HEK293 (cell line): ENCODE results near the gene ATG2A.

ENCODE experiments used
- CTCF ChIA-PET: fragments of 350-600 bp; formaldehyde crosslinking; extraction: SDS; loops from one replicate; lab custom pipeline; 2021; ENCODE audit warnings: antibody characterized with exemption; lab: Yijun Ruan, JAX
- POLR2A ChIA-PET: fragments of 300-600 bp; formaldehyde crosslinking; extraction: SDS; loops from one replicate; lab custom pipeline; 2020; ENCODE audit warnings: antibody characterized with exemption, inconsistent platforms; lab: Yijun Ruan, JAX
- H3K27ac ChIP-seq: fragments of 200-500 bp; sonication (Bioruptor generic); 2 replicates; pipeline ENCODE4 v1.5.1; 2014; ENCODE audit warnings: low read depth, low read length, control low read depth, inconsistent platforms; ENCODE audit errors: extremely low read depth
- H3K36me3 ChIP-seq, 2 experiments: fragments of 200-500 bp in 1 of 2; sonication (Bioruptor generic) in 1 of 2; 1 replicate in 1 of 2; 2 replicates in 1 of 2; pipeline ENCODE4 v1.5.1; 2014 to 2017; ENCODE audit warnings: inconsistent platforms in 2 of 2, low read length in 2 of 2; ENCODE audit not compliant: control insufficient read depth in 2 of 2, insufficient read depth in 1 of 2
- H3K4me1 ChIP-seq: fragments of 200-500 bp; sonication (Bioruptor generic); 2 replicates; pipeline ENCODE4 v1.5.1; 2014; ENCODE audit warnings: mild to moderate bottlenecking, low read length, inconsistent platforms; ENCODE audit not compliant: control insufficient read depth, insufficient read depth
- H3K4me3 ChIP-seq: 2 replicates; pipeline ENCODE4 v1.5.1; 2011; ENCODE audit warnings: low read depth, mild to moderate bottlenecking, control low read depth, low read length, moderate library complexity
- H3K9me3 ChIP-seq: fragments of 200-500 bp; sonication (Bioruptor generic); 2 replicates; pipeline ENCODE4 v1.5.1; 2014; ENCODE audit warnings: low read depth, low read length, inconsistent platforms; ENCODE audit not compliant: control insufficient read depth, insufficient read depth
- BCL11B ChIP-seq: fragments of 450-650 bp; formaldehyde crosslinking; IDR thresholded peaks from 2 replicates; pipeline ENCODE4 v1.5.1; 2016; ENCODE audit warnings: low read depth, missing biosample characterization, missing genetic modification characterization
- EGR2 ChIP-seq: fragments of 450-650 bp; formaldehyde crosslinking; IDR thresholded peaks from 2 replicates; pipeline ENCODE4 v1.5.1; 2016; ENCODE audit warnings: low read depth, missing biosample characterization, missing genetic modification characterization
- ELK4 ChIP-seq: IDR thresholded peaks from 2 replicates; pipeline ENCODE4 v1.6.1; 2011; ENCODE audit warnings: mild to moderate bottlenecking, low read depth, low read length, borderline replicate concordance
- GLIS1 ChIP-seq: fragments of 450-650 bp; formaldehyde crosslinking; IDR thresholded peaks from 2 replicates; pipeline ENCODE4 v1.5.1; 2016; ENCODE audit warnings: missing biosample characterization, missing genetic modification characterization
- HOXD13 ChIP-seq: sonication (generic); formaldehyde crosslinking; IDR thresholded peaks from 2 replicates; pipeline ENCODE4 v1.8.0; 2022; ENCODE audit warnings: missing genetic modification reagents, borderline replicate concordance
- KLF8 ChIP-seq: fragments of 450-650 bp; formaldehyde crosslinking; IDR thresholded peaks from 2 replicates; pipeline ENCODE4 v1.5.1; 2016; ENCODE audit warnings: missing biosample characterization, missing genetic modification characterization
- PRDM4 ChIP-seq: fragments of 450-650 bp; formaldehyde crosslinking; IDR thresholded peaks from 2 replicates; pipeline ENCODE4 v1.5.1; 2017; ENCODE audit warnings: missing biosample characterization, missing genetic modification characterization
- TSHZ1 ChIP-seq: fragments of 450-650 bp; formaldehyde crosslinking; IDR thresholded peaks from 2 replicates; pipeline ENCODE4 v1.5.1; 2016; ENCODE audit warnings: missing biosample characterization, missing genetic modification characterization, borderline replicate concordance
- ZBTB26 ChIP-seq: fragments of 450-650 bp; formaldehyde crosslinking; optimal IDR thresholded peaks from 2 replicates; pipeline ENCODE3; 2016; ENCODE audit warnings: missing biosample characterization, mild to moderate bottlenecking, missing genetic modification characterization
- ZBTB6 ChIP-seq: fragments of 450-650 bp; formaldehyde crosslinking; IDR thresholded peaks from 2 replicates; pipeline ENCODE4 v1.5.1; 2017; ENCODE audit warnings: missing biosample characterization, missing genetic modification characterization
- ZNF146 ChIP-seq: fragments of 450-650 bp; formaldehyde crosslinking; IDR thresholded peaks from 2 replicates; pipeline ENCODE4 v1.5.1; 2016; ENCODE audit warnings: missing biosample characterization, missing genetic modification characterization
- ZNF155 ChIP-seq: fragments of 450-650 bp; formaldehyde crosslinking; IDR thresholded peaks from 2 replicates; pipeline ENCODE4 v1.5.1; 2016; ENCODE audit warnings: missing biosample characterization, missing genetic modification characterization
- ZNF16 ChIP-seq: fragments of 450-650 bp; formaldehyde crosslinking; IDR thresholded peaks from 2 replicates; pipeline ENCODE4 v1.5.1; 2016; ENCODE audit warnings: low read depth, missing biosample characterization, missing genetic modification characterization
- ZNF2 ChIP-seq: fragments of 450-650 bp; formaldehyde crosslinking; IDR thresholded peaks from 2 replicates; pipeline ENCODE4 v1.5.1; 2016; ENCODE audit warnings: missing biosample characterization, missing genetic modification characterization
- ZNF292 ChIP-seq: fragments of 450-650 bp; formaldehyde crosslinking; IDR thresholded peaks from 2 replicates; pipeline ENCODE4 v1.5.1; 2016; ENCODE audit warnings: low read depth, missing biosample characterization, missing genetic modification characterization, borderline replicate concordance
- ZNF394 ChIP-seq: fragments of 450-650 bp; formaldehyde crosslinking; IDR thresholded peaks from 2 replicates; pipeline ENCODE4 v1.5.1; 2016; ENCODE audit warnings: missing biosample characterization, missing genetic modification characterization, mild to moderate bottlenecking, moderate library complexity, borderline replicate concordance
- ZNF623 ChIP-seq: fragments of 450-650 bp; formaldehyde crosslinking; IDR thresholded peaks from 2 replicates; pipeline ENCODE4 v1.5.1; 2016; ENCODE audit warnings: missing biosample characterization, missing genetic modification characterization
- ZSCAN18 ChIP-seq: fragments of 450-650 bp; formaldehyde crosslinking; IDR thresholded peaks from 2 replicates; pipeline ENCODE4 v1.5.1; 2016; ENCODE audit warnings: missing biosample characterization, missing genetic modification characterization
- ZSCAN23 ChIP-seq: fragments of 450-650 bp; formaldehyde crosslinking; IDR thresholded peaks from 2 replicates; pipeline ENCODE4 v1.5.1; 2016; ENCODE audit warnings: missing biosample characterization, missing genetic modification characterization

The ATG2A gene

GRCh38 chr11:64885367-64886286 is 31.4 kb downstream of the ATG2A start (continued):
- TF ChIP-seq TSHZ1 = no peak
- TF ChIP-seq GLIS1 (tag by site-specific recombination) = peak; percentile 53; the same call in 1 of the 2 replicates

GRCh38 chr11:64884019-64884418 is 33.0 kb downstream of the ATG2A start:
- TF ChIP-seq EGR2 (tag by site-specific recombination) (no peak), ZBTB26 (tag by site-specific recombination) (no peak), ZBTB6 (tag by site-specific recombination) (no peak), KLF8 (tag by site-specific recombination) (no peak), ZNF292 (tag by site-specific recombination) (no peak), ZNF394 (no peak), ZNF623 (tag by site-specific recombination) (no peak), ZNF155 (no peak), ZSCAN23 (tag by site-specific recombination) (no peak), ZNF16 (tag by site-specific recombination) (no peak), ZSCAN18 (tag by site-specific recombination) (no peak), PRDM4 (tag by site-specific recombination) (no peak), HOXD13 (CRISPR knock-in tag) (no peak), ZNF2 (tag by site-specific recombination) (no peak), ZNF146 (tag by site-specific recombination) (no peak), BCL11B (no peak), ELK4 (no peak), TSHZ1 (no peak)
- Histone ChIP-seq H3K27ac (no peak overlapping the region), H3K4me3 (no peak overlapping the region), H3K9me3 (no peaks in the 10 kb centered on the region), H3K4me1 (no peaks in the 10 kb centered on the region), H3K36me3 (no peaks in the 10 kb centered on the region)
- ChIA-PET CTCF (interaction anchor here (2.2 kb wide), 1 partner anchor 10 kb away, joined by 12 read pairs; no protein-coding TSS in a partner anchor), POLR2A (no interaction called here)
